ENCODE measurements around the gene RNF214.

Gene RNF214

GRCh38 chr11:117214404-117215110 is 17.9 kb upstream of the RNF214 start:
- no peak for DNase-seq (ENCODE audit: low read depth in 2 of 2)

GRCh38 chr11:117217141-117218084 is 15.1 kb upstream of the RNF214 start:
- DNase-seq (ENCODE audit: low read depth in 2 of 2): no peak

GRCh38 chr11:117218133-117218915 is 14.1 kb upstream of the RNF214 start:
- DNase-seq (ENCODE audit: low read depth in 2 of 2): no peak

GRCh38 chr11:117219001-117219400 is 13.5 kb upstream of the RNF214 start:
- DNase-seq (ENCODE audit: low read depth in 2 of 2): no peak

GRCh38 chr11:117219455-117219854 is 13.0 kb upstream of the RNF214 start:
- no peak for DNase-seq (ENCODE audit: low read depth in 2 of 2)

- DNase-seq (ENCODE audit: low read depth in 2 of 2): no peak
These were observed 12.5 kb upstream of the RNF214 start for GRCh38 chr11:117219995-117220394.

- no peak for DNase-seq (ENCODE audit: low read depth in 2 of 2)
These were observed 11.9 kb upstream of the RNF214 start for GRCh38 chr11:117220568-117220967.

- no peak for DNase-seq (ENCODE audit: low read depth in 2 of 2)
These were observed 11.3 kb upstream of the RNF214 start for GRCh38 chr11:117220999-117221774.

GRCh38 chr11:117221775-117222517 is 10.5 kb upstream of the RNF214 start:
- DNase-seq (ENCODE audit: low read depth in 2 of 2): no peak

- no peak for DNase-seq (ENCODE audit: low read depth in 2 of 2)
These were observed 9.3 kb upstream of the RNF214 start for GRCh38 chr11:117222991-117223740.

- no peak for DNase-seq (ENCODE audit: low read depth in 2 of 2)
These were observed 8.5 kb upstream of the RNF214 start for GRCh38 chr11:117223741-117224689.

GRCh38 chr11:117225553-117226170 is 6.8 kb upstream of the RNF214 start:
- DNase-seq (ENCODE audit: low read depth in 2 of 2): no peak

GRCh38 chr11:117226388-117227385 is 5.8 kb upstream of the RNF214 start:
- no peak for DNase-seq (ENCODE audit: low read depth in 2 of 2)

GRCh38 chr11:117228091-117228490 is 4.4 kb upstream of the RNF214 start:
- DNase-seq (ENCODE audit: low read depth in 2 of 2): no peak

- DNase-seq (ENCODE audit: low read depth in 2 of 2): no peak
These were observed 3.1 kb upstream of the RNF214 start for GRCh38 chr11:117229411-117229810.

- no peak for DNase-seq (ENCODE audit: low read depth in 2 of 2)
These were observed 2.6 kb upstream of the RNF214 start for GRCh38 chr11:117229931-117230285.

Data from activated CD8-positive, alpha-beta memory T cell treated with anti-CD3 and anti-CD28 coated beads for 4 hours (primary cell).